Esophagus muscularis mucosa (tissue), 4 donors: ENCODE measurements around the gene JDP2. TPM values are rescaled to one million over a fixed set of nuclear protein-coding genes. Genes with fewer than 3 reads are reported as not detected.
A peak's percentile ranks its signal among the peaks of the same experiment; 100 is the strongest.

ENCODE experiments used
- DNase-seq: peaks from one replicate; pipeline ENCODE4 v3.0.0-alpha.2; 2017; ENCODE audit errors: extremely low spot score
- H3K27ac ChIP-seq, 4 donors: fragments of 200-600 bp; sonication (generic); replicated peaks in 1 of 4; 1 replicate in 3 of 4; 2 replicates in 1 of 4; pipeline ENCODE4 v1.5.1; 2016 to 2019; ENCODE audit warnings: mild to moderate bottlenecking in 1 of 4
- H3K27me3 ChIP-seq, 4 donors: fragments of 200-600 bp; sonication (generic); one replicate each; pipeline versions ENCODE4 v1.5.1 to v1.6.0; 2016 to 2019
- H3K36me3 ChIP-seq, 4 donors: fragments of 200-600 bp; sonication (generic); one replicate each; pipeline ENCODE4 v1.5.1; 2016 to 2019
- H3K4me1 ChIP-seq, 4 donors: fragments of 200-600 bp; sonication (generic); one replicate each; pipeline ENCODE4 v1.5.1; 2016 to 2019
- H3K4me3 ChIP-seq, 4 donors: fragments of 200-600 bp; sonication (generic); 1 replicate in 2 of 4; 2 replicates in 2 of 4; pipeline ENCODE4 v1.5.1; 2016 to 2019; ENCODE audit warnings: mild to moderate bottlenecking in 4 of 4, moderate library complexity in 1 of 4
- H3K9me3 ChIP-seq, 4 donors: fragments of 200-600 bp; sonication (generic); 1 replicate in 3 of 4; 2 replicates in 1 of 4; pipeline ENCODE4 v1.5.1; 2016 to 2019
- EP300 ChIP-seq: sonication (generic); formaldehyde crosslinking; IDR thresholded peaks from one replicate; pipeline ENCODE4 v1.6.1; 2017; ENCODE audit warnings: antibody characterized with exemption
- POLR2A ChIP-seq: fragments of 450-650 bp; IDR thresholded peaks from one replicate; pipeline ENCODE4 v1.6.1; 2017; ENCODE audit warnings: antibody characterized with exemption, moderate library complexity, mild to moderate bottlenecking, low read depth
- POLR2AphosphoS5 ChIP-seq, 2 donors: sonication (generic); formaldehyde crosslinking; IDR thresholded peaks; one replicate each; pipeline ENCODE4 v1.6.1; 2017; ENCODE audit warnings: antibody characterized with exemption in 2 of 2
- WGBS: methylation state at CpG from one replicate; pipeline ENCODE4 v1.1.5; 2018; 5-methylcytosine and 5-hydroxymethylcytosine counted together
- intact Hi-C: fragments of 100-400 bp; cut with DNase I; formaldehyde crosslinking; loops from one replicate; pipeline ENCODE4 v1.15.1; 2023
- total RNA-seq, 4 donors: library from RNA; depleted of rRNA; stranded (reverse); fragments of >200 nt; gene quantifications; one replicate each; pipeline versions ENCODE4 v1.1.0 to v1.2.1, GENCODE V29; 2016
- TF ChIP-seq, protein P1 (sequence below), 3 experiments: fragments of 200-600 bp in 2 of 3; fragments of 450-650 bp in 1 of 3; sonication (generic) in 2 of 3; IDR thresholded peaks; one replicate each; pipeline ENCODE4 v1.5.1; 2017 to 2019; ENCODE audit warnings: antibody characterized with exemption in 3 of 3, mild to moderate bottlenecking in 2 of 3, moderate library complexity in 1 of 3

Gene JDP2
- total RNA-seq, 4 donors from 2014 or later: 50.5 to 94.5 (median 78.3) TPM

DNA sequence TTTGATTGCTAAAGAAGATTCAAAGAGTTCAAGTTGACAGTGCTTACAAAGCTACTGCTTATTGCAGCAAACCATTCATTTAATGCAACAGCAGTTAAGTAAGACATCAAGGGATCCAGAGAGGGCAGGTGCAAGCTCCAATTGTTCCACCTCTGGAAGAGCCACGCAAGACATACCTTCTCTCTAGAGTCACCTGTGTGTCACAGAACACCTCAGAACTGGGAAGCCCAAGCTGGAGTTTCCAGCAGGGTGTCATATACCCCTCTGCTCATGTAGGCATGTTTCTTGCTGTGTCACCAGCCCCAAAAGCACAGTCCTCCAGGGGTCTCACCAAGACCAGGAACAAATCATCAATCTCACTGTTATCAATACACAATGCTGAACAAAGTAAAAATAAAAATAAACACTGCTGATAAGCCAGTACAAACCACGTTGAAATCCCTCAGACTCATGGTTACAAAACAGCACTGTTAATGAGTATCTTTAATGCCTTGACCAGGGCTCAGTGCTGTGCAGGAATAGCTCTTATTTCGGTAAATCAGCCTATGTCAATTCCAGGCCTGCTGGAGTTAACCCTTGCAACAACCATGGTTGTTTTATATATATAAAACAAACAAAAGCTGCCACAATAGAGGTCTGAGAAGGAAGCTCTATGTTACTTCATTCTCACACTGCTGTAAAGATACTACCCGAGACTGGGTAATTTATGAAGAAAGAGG lies 57.0 kb downstream of the JDP2 start:
- TF ChIP-seq POLR2A (no peak), EP300 (no peak), POLR2AphosphoS5 (IDR thresholded peaks at IDR 0.05) (no peak)
- TF ChIP-seq, protein P1, sequence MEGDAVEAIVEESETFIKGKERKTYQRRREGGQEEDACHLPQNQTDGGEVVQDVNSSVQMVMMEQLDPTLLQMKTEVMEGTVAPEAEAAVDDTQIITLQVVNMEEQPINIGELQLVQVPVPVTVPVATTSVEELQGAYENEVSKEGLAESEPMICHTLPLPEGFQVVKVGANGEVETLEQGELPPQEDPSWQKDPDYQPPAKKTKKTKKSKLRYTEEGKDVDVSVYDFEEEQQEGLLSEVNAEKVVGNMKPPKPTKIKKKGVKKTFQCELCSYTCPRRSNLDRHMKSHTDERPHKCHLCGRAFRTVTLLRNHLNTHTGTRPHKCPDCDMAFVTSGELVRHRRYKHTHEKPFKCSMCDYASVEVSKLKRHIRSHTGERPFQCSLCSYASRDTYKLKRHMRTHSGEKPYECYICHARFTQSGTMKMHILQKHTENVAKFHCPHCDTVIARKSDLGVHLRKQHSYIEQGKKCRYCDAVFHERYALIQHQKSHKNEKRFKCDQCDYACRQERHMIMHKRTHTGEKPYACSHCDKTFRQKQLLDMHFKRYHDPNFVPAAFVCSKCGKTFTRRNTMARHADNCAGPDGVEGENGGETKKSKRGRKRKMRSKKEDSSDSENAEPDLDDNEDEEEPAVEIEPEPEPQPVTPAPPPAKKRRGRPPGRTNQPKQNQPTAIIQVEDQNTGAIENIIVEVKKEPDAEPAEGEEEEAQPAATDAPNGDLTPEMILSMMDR (IDR thresholded peaks at IDR 0.05): no peak
- no peaks in the 10 kb centered on the region for H3K36me3 ChIP-seq
- 79% methylated on average over 4 of the region's 4 CpGs for WGBS
- H3K4me3 ChIP-seq: no peak overlapping the region
- no peaks in the 10 kb centered on the region for H3K27me3 ChIP-seq
- DNase-seq: peak; percentile 77
- peaks cover 0 to 12% (median 7%) of the 10 kb centered on the region in 4 donors for H3K4me1 ChIP-seq
- no peaks in the 10 kb centered on the region for H3K9me3 ChIP-seq
- no peak overlapping the region for H3K27ac ChIP-seq
- intact Hi-C loops: loop anchor here (5.0 kb wide), 1 partner anchor 353 kb away; no protein-coding TSS in a partner anchor

DNA sequence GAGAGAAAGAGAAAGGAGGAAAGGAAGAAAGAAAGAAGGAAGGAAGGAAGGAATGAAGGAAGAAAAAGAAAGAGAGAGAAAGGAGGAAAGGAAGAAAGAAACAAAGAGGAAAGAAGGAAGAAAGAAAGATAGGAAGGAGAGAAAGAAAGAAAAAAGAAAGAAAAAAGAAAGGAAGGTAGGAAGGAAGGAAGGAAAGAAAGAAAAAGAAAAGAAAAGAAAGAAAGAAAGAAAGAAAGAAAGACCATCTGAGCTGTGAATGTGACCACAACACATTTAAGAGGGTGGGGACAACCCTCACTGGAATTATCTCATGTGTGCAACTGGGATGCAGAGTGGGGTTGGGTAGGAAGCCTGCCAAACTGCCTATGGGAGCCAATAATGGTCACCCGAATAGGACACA lies 58.5 kb downstream of the JDP2 start:
- WGBS: 83% methylated on average over 1 of the region's 1 CpG
- Histone ChIP-seq H3K4me1 (peaks cover 0 to 7% (median 0%) of the 10 kb centered on the region in 4 donors), H3K27ac (no peak overlapping the region), H3K4me3 (no peak overlapping the region), H3K36me3 (no peaks in the 10 kb centered on the region), H3K27me3 (no peaks in the 10 kb centered on the region), H3K9me3 (no peaks in the 10 kb centered on the region)
- intact Hi-C loops: loop anchor here (5.0 kb wide), 1 partner anchor 354 kb away; no protein-coding TSS in a partner anchor
- TF ChIP-seq POLR2A: no peak
- TF ChIP-seq EP300: no peak
- TF ChIP-seq, protein P1 (IDR thresholded peaks at IDR 0.05): no peak
- TF ChIP-seq POLR2AphosphoS5 (IDR thresholded peaks at IDR 0.05): no peak
- no peak for DNase-seq

DNA sequence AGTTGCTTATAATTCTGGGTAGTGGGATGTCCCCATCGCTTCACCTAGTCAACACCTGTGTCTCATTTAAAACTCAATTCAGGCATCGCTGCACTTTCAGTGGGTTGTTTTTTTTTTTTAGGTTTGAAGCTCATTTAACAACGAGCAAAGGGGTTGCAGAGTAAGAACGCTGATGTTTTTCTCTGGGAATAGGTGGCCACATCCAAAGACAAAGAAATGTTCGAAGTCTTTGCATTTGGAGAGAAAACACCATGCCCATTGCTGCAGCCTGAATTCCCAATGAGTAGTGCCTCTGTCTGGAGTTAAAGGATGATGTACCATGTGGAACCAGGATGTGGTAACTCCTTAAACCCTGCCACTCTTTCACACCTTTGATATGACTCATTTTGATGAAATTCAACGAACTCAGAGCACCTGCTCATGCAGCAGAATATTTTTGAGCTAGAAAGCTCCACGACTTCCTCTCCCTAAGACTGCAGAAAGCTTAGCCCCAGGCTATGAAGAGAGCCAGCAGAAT lies 59.4 kb downstream of the JDP2 start:
- Histone ChIP-seq H3K4me1 (peaks cover 0 to 7% (median 0%) of the 10 kb centered on the region in 4 donors), H3K27me3 (no peaks in the 10 kb centered on the region), H3K4me3 (no peak overlapping the region), H3K9me3 (no peaks in the 10 kb centered on the region), H3K36me3 (no peaks in the 10 kb centered on the region), H3K27ac (no peak overlapping the region)
- 81% methylated on average over 7 of the region's 7 CpGs for WGBS
- TF ChIP-seq, protein P1 (IDR thresholded peaks at IDR 0.05): no peak
- TF ChIP-seq POLR2A (no peak), EP300 (no peak), POLR2AphosphoS5 (IDR thresholded peaks at IDR 0.05) (no peak)
- DNase-seq: peak; percentile 53
- intact Hi-C loops: loop anchor here (5.0 kb wide), 1 partner anchor 355 kb away; no protein-coding TSS in a partner anchor

DNA sequence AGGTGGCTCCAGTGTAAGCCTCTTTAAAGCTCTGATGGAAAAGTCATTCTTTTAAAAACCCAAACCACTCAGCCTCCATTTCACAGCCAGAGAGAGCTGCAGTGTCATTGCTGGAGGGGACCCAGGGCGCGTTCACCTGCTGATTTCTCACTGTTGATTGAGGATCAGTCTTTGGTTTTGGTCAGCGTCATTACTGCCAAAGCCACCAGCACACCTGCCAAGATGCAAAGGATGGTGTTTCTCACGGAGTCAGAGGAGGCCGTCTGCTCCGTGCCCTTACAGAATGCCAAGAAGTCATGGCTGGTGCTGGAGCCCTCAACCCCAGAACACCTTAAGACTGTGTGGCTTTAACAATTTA lies 61.6 kb downstream of the JDP2 start:
- DNase-seq: peak; percentile 34
- 89% methylated on average over 6 of the region's 6 CpGs for WGBS
- intact Hi-C loops: loop anchor here (5.0 kb wide), 1 partner anchor 357 kb away; no protein-coding TSS in a partner anchor

More for the DNA sequence above, 61.6 kb downstream of the JDP2 start:
- Histone ChIP-seq H3K27me3 (no peaks in the 10 kb centered on the region), H3K27ac (no peak overlapping the region), H3K36me3 (no peaks in the 10 kb centered on the region), H3K4me3 (no peak overlapping the region), H3K4me1 (peaks cover 0 to 7% (median 0%) of the 10 kb centered on the region in 4 donors), H3K9me3 (no peaks in the 10 kb centered on the region)
- TF ChIP-seq, protein P1 (IDR thresholded peaks at IDR 0.05): no peak
- TF ChIP-seq POLR2A (no peak), EP300 (no peak), POLR2AphosphoS5 (IDR thresholded peaks at IDR 0.05) (no peak)
